Activated T-cell treated with anti-CD3 and anti-CD28 coated beads for 48 hours (primary cell): Measurements from ENCODE around the gene ABCA2.

Source experiments
- DNase-seq: peaks from one replicate; pipeline ENCODE4 v3.0.0-alpha.2; 2020; ENCODE audit warnings: low read depth

Gene ABCA2

DNA sequence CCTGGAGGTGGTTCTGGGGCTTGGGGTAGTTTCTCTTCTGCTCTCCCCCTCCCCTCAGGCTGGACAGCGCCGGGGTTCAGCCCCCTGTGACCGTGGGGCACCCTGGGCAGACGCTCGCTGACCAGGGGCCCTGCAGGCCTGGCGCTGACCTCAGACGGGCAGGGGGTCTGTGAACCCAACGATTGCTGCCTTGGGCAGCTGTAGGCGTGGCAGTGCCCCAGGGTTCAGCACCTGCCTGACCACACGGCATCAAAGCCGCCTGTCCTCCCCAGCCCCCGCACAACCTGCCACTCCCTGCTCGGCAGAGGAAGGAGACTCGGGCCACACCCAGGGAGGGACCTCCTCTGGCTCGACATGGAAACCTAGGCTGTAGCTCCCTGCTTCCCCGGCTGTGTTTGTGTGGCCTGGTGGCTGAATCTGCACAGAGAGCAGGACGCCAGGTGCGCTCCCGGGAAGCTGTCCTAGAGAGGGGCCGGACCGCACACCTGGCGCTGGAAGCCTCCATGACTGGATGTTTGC lies 63.8 kb downstream of the ABCA2 start:
- no peak for DNase-seq

DNA sequence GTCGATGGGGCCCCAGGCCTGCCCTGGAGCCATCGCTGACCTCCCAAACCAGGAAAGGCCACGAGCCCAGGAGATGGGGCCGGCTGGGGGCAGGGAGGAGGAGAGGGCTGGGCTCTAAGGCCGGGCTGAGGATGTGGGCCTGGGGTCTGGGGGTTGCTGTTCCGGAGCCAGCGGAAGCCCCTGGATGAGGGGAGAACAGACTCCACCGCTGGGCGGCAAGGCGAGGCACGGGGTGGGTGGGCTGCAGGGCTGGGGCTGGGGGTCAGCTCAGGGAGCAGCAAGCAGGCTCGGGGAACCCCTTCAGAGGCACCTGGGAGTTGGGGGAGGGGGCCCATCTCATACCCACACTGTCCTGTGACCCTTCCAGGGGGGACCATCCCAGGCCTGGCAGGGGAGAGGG lies 64.3 kb downstream of the ABCA2 start:
- no peak for DNase-seq

DNA sequence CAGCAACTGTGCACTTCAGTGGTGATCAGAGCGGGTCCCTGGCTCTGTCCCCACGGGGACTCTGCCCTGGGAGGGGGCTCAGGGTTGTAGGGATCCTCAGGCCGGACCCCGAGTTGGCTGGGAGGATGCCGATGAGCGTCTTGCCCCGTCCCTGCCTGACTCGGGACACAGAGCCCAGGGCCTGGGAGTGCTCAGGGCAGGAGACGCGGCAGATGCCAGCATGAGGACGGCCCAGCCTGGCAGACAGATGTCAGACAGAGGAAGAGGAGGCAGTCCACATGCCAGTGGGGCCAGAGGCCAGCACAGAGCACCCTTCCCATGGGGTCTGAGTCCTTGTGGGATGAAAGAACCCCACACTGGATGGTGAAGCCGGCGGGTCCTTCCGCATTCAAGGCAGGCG lies 64.7 kb downstream of the ABCA2 start:
- no peak for DNase-seq

- no peak for DNase-seq
Measured at GRCh38 chr9:136962701-136963248, 65.3 kb downstream of the ABCA2 start.

DNA sequence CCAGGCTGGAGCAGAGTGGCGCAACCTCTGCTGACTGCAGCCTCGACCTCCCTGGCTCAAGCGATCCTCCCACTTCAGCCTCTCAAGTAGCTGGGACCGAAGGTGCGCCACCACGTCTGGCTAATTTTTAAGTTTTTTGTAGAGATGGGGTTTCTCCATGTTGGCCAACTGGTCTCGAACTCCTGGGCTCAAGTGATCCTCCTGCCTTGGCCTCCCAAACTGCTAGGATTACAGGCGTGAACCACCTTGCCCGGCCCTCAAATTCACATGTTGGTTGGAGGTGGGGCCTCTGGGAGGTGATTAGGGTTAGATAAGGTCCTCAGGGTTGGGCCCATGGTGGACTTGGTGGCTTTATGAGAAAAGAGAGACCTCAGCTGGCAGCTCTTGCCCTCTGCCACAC lies 65.9 kb downstream of the ABCA2 start:
- no peak for DNase-seq

DNA sequence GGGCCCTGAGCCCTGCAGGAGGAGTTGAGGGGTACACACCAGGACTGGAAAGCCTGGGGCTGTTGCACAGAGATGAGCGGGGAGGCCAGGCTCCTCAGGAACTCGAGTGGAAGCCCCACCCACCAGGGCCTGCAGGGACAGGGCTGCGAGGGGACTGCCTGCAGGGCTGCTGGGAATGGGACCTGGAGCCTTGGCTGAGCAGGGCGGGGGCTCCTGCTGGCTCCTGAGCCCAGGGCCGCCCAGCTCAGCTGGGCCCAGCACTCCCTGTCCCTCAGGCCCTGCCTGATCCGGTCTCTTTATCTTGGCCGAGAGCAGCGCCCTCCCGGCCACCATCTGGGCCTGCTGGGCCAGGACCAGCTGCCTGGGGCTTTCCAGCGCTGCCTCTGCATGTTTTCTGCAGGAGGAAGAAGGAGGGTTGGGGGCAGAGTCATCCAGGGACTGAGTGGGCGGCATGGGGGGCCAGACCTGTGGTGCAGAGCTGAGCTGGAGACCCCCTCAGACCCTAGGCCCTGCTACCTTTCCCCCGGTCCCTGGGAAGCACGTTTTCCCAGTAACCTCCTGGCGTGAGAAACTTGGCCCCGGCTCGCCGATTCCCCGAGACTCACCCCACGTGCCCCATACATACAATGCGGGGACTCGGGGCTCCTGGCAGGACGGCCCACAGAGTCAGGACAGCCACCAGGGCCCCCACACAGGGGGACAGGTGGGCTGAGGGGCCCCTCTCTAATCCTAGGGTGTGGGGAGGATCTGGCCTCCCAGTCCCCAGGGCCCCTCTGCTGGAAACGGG lies 66.6 kb downstream of the ABCA2 start:
- DNase-seq: no peak

DNA sequence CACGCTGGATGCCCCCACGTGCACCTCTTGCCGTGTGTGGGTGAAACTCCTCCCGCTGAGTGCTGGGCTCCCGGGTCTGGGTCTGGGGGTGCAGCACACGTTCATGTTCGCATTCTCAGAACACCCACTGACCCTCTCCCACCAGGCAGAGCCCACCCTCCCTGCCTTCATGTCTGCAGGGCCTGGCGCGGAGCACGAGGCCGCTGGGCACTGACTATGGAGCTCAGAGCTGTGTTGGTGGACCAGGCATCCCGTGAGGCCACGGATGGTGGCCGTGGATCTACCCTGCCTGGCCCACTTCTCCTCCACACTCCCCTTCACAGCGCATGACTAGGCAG lies 67.1 kb downstream of the ABCA2 start:
- no peak for DNase-seq

DNA sequence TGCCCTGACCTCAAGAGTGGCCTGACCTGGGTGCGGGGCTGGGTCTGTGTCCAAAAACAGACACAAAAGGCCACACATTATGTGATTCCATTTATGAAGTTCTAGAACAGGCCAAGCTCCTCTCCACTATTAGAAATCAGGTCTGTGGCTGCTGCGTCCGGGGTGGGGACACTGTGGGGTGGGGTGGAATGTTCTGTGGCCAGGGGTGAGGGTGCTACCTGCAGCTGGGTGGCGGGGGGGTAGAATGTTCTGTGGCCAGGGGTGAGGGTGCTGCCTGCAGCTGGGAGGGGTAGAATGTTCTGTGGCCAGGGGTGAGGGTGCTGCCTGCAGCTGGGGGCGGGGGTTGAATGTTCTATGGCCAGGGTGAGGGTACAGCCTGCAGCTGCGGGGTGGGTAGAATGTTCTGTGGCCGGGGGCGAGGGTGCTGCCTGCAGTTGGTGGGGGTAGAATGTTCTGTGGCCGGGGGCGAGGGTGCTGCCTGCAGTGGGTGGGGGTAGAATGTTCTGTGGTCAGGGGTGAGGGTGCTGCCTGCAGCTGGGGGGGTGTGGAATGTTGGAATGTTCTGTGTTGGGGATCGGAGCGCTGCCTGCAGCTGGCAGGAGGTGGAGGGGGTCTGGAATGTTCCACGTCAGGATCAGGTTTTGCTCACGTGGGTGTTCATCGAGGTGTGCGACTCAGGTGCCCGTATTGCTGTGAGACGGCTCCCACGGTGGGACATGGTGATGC lies 67.7 kb downstream of the ABCA2 start:
- no peak for DNase-seq

GRCh38 chr9:136958898-136959850 lies 68.9 kb downstream of the ABCA2 start:
- DNase-seq: no peak

- no peak for DNase-seq
Measured at GRCh38 chr9:136958473-136958872, 69.6 kb downstream of the ABCA2 start.

DNA sequence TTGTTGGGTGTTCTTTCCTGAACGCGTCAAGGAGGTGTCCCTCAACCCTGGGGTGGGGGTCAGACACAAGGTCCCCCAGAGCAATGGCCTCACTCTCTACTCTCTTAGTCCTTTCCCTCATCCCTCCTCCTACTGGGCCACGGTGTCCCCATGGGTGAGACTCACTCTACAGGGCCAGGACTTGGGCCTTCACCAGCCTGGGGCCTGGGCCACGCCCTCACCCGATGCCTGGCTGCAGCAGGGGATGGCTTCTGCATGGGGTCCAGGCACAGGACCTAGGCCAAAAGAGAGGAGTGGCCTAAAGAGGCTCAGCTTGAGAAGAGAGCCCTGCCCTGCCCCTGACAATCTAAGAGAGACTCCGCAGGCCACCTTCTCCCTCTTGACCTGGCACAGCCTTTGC lies 70.1 kb downstream of the ABCA2 start:
- DNase-seq: no peak

DNA sequence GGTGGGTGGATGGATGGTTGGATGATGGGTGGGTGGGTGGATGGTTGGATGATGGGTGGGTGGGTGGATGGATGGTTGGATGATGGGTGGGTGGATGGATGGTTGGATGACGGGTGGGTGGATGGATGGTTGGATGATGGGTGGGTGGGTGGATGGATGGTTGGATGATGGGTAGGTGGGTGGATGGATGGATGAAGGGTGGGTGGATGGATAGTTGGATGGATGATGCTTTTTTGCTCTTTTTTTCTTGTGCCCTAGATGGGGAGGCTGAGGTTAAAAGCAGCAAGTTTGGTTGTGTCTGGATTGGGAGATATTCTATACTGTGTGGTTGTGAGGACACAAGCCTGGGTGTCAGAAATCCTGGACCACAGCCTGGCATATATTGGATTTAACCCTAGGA lies 70.6 kb downstream of the ABCA2 start:
- no peak for DNase-seq
